ENCODE results near the gene EHD4.

Gene EHD4

GRCh38 chr15:41883484-41883825 lies 88.9 kb downstream of the EHD4 start:
- TF ChIP-seq CTCF (IDR thresholded peaks at IDR 0.05; ENCODE audit: insufficient read depth, low read depth, low read length, missing control alignments), result no peak
- DNase-seq (ENCODE audit: low read depth), result no peak
- no peak overlapping the region for H3K4me3 ChIP-seq (ENCODE audit: low read length)

GRCh38 chr15:41882689-41883483 lies 89.5 kb downstream of the EHD4 start:
- peak; percentile 20 for DNase-seq (ENCODE audit: low read depth)
- no peak for TF ChIP-seq CTCF (IDR thresholded peaks at IDR 0.05; ENCODE audit: insufficient read depth, low read depth, low read length, missing control alignments)
- no peak overlapping the region for H3K4me3 ChIP-seq (ENCODE audit: low read length)

- no peak for DNase-seq (ENCODE audit: low read depth)
Measured at GRCh38 chr15:41881920-41882688, 90.3 kb downstream of the EHD4 start.

GRCh38 chr15:41881550-41881919 lies 90.8 kb downstream of the EHD4 start:
- H3K4me3 ChIP-seq (ENCODE audit: low read length), result no peak overlapping the region
- no peak for TF ChIP-seq CTCF (IDR thresholded peaks at IDR 0.05; ENCODE audit: insufficient read depth, low read depth, low read length, missing control alignments)
- DNase-seq (ENCODE audit: low read depth), result no peak

More at GRCh38 chr15:41881920-41882688, 90.3 kb downstream of the EHD4 start:
- TF ChIP-seq CTCF (IDR thresholded peaks at IDR 0.05; ENCODE audit: insufficient read depth, low read depth, low read length, missing control alignments), result no peak
- peak overlapping the region; percentile 15 for H3K4me3 ChIP-seq (ENCODE audit: low read length)

- TF ChIP-seq CTCF (IDR thresholded peaks at IDR 0.05; ENCODE audit: insufficient read depth, low read depth, low read length, missing control alignments), result no peak
- no peak for DNase-seq (ENCODE audit: low read depth)
- no peak overlapping the region for H3K4me3 ChIP-seq (ENCODE audit: low read length)
Measured at GRCh38 chr15:41881086-41881485, 91.3 kb downstream of the EHD4 start.

GRCh38 chr15:41880156-41880877 lies 92.0 kb downstream of the EHD4 start:
- no peak overlapping the region for H3K4me3 ChIP-seq (ENCODE audit: low read length)
- TF ChIP-seq CTCF (IDR thresholded peaks at IDR 0.05; ENCODE audit: insufficient read depth, low read depth, low read length, missing control alignments), result no peak
- DNase-seq (ENCODE audit: low read depth), result no peak
